Caki2 (cell line): ENCODE results near the gene SPINDOC. TPM values are rescaled to one million over a fixed set of nuclear protein-coding genes. Genes with fewer than 3 reads are reported as not detected.
"Not testable (repeated sequence)": the region's sequence is repeated elsewhere in the genome, so short reads cannot be mapped to it uniquely, and the experiment has no call there.

Source experiments
- DNase-seq: peaks from one replicate; pipeline ENCODE4 v3.0.0-alpha.2; 2015; ENCODE audit warnings: low read depth
- in situ Hi-C: cut with HindIII; loops from 2 replicates; pipeline ENCODE4 v1.10.0; 2016; ENCODE audit warnings: low sequenced_read_pairs, low pct_unique_long_range_greater_than_20kb, mixed read lengths
- total RNA-seq: library from RNA; depleted of rRNA; stranded (reverse); fragments of >200 nt; shearing (Covaris generic); gene quantifications from 2 replicates; pipeline ENCODE4 v1.2.3, GENCODE V29; 2014; ENCODE audit warnings: low replicate concordance

Gene SPINDOC
- total RNA-seq, 1 experiment from 2014 or later: 22.5 TPM

DNA sequence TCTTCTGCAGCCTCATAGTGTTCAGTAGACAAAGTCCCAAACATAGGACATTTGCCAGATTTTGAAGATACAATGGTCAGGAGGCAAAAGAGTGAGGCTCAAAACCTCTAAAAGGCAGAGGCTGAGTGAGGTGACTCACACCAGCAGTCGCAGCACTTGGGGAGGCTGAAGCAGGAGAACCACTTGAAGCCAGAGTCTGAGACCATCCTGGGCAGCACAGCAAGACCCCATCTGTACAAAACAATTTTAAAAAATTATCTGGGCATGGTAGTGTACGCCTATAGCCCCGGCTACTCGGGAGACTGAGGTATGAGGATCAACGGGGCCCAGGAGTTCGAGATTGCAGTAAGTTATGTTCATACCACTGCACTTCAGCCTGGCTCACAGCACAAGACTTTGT lies 30.5 kb upstream of the SPINDOC start:
- DNase-seq: no peak
- in situ Hi-C loops: no loop called here

DNA sequence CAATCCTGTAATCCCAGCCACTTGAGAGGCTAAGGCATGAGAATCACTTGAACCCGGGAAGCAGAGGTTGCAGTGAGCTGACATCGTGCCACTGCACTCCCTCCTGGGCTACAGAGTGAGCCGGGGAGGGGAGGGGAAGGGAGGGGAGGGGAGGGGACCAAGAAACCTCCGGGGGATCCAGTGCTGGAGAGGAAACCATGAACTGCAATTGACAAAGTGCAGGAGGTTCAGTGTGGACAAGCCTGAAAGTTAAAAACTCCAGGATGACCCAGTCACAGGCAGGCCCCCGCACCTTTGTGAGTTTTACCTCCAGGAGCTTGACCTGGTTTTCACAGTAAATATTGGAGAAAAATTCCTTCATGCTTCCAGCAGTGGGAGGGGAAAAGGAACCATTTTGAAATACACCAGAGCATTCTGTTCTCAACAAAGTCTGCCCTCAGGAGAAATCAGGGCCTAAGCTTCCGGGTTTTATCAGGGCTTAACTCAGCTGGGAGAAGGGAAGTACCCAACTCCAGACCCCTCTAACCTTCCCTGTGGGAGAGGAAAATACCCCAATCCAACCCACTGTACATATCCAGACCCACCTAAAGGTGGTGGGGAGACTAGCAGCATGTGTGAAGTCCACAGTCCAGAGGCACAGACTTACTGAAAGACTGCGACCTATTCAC lies 29.2 kb upstream of the SPINDOC start:
- no peak for DNase-seq
- in situ Hi-C loops: no loop called here

DNA sequence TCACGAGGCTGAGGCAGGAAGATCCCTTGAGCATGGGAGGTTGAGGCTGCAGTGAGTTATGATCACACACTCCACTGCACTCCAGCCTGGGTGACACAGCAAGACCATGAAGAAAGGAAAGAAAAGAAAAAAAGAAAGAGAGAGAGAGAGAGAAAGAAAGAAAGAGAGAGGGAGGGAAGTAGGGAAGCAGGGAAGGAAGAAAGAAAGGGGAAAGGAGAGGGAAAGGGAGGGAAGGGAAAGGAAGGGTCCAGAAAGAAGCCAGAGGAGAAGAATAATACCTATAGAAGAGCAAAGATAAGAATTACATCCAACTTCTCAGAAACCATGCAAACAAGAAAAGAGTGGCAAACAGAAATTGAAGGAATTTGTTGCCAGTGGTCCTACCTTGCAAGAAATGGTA lies 27.4 kb upstream of the SPINDOC start:
- no peak for DNase-seq
- in situ Hi-C loops: no loop called here

DNA sequence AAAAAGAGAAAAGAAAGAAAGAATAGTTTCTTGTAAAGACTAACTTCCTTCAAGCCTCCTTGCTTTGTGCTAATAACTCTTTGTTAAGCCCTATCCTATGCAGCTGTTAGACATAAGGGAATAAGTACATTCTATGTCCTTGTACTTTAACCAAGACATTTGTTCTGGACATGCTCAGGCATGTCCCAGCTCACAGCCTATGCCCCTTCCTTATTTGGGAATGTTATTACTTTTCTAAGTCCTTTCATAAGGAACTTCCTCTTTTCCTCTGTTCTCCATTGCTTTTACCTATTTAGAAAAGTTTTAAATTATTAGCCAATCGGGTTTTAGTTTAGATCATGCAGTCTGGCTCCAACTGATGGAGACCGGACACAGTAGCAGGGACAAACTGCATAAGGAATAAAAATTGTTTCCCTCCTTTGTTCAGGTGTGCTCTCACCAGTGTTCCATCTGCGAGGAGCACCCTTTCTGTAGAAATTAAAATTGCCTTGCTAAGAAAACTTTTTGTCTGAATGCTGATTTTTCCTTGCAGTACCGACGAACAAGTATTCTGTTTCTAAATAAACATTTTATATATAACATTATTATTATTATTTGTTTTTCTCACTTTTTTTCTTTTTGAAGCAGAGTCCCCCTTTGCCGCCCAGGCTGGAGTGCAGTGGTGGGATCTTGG lies 21.6 kb upstream of the SPINDOC start:
- in situ Hi-C loops: no loop called here
- peak; percentile 12 for DNase-seq

DNA sequence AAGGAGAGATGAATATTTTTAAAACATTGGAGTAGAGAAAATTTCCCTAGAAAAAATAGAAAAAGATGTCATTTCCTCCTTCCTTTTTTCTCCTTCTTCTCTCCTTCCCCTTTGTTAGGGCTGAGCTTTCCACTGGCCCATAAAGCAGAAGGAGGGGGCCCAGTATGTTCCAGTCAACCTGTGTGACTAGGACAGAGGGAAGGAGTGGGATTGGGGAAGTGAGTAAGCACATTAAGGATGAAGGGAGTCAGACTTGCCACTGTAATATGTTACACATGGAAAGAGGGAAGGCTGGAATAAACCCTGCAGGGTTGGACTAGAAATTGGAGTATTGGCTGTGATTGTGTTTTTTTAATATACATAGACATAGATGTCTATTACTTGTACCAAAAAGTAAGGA lies 20.1 kb upstream of the SPINDOC start:
- no peak for DNase-seq
- in situ Hi-C loops: no loop called here

DNA sequence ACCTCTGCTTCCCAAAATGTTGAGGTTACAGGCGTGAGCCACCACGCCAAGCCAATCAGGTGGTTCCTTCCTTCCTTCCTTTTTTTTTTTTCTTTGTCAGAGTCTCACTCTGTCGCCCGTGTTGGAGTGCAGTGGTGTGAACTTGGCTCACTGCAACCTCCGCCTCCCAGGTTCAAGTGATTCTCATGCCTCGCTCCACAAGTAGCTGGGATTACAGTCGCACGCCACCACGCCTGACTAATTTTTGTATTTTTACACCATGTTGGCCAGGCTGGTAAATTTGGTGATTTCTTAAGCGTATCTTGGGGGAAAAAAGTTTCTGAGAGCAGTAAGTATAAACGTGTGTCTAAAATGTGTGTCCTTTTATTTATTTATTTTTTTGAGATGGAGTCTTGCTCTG lies 18.2 kb upstream of the SPINDOC start:
- DNase-seq: no peak
- in situ Hi-C loops: no loop called here

DNA sequence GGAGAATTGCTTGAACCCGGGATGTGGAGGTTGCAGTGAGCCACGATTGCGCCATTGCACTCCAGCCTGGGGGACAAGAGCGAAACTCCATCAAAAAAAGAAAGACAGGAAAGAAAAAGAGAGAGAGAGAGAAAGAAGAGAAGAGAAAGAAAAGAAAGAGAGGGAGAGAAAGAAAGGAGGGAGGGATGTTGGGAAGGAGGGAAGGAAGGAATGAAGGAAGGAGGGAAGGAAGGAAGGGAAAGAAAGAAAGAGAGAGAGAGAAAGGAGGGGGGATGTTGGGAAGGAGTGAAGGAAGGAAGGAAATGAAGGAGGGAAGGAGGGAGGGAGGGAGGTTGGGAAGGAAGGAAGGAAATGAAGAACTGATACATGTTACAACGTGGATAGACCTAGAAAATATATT lies 12.3 kb upstream of the SPINDOC start:
- DNase-seq: no peak
- in situ Hi-C loops: no loop called here

DNA sequence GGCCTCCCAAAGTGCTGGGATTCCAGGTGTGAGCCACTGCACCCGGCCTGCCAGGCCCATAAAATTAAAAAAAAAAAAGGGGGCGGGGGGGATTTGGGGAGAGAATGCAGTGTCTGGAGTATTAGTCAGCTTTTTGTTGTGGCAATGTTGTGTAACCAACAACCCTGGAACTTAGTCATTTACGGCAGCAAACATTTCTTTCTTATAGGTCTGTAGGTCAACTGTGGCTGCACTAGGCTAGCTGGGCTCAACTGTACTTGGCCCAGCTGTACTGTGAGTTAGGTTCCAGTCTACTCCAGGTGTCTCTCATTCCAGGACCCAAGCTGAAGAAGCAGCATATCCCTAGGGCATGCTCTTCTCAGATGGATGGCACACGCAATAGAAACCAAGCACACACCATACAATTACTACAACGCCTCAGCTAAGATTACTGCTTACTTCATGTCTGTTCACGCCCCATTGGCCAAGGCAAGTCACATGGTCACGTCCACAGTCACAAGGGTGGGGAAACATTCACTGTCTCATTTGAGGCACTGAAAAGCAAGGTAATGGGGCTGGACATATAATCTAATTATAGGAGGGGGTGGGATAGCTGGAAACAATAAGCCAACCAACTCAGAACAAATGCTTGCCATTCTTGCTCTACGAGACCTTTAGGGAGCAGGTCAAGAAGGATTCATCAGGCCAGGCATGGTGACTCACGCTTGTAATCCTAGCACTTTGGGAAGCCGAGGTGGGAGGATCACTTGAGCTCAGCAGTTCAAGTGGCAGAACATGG lies 10.4 kb upstream of the SPINDOC start:
- DNase-seq: peak; percentile 83
- in situ Hi-C loops: no loop called here

DNA sequence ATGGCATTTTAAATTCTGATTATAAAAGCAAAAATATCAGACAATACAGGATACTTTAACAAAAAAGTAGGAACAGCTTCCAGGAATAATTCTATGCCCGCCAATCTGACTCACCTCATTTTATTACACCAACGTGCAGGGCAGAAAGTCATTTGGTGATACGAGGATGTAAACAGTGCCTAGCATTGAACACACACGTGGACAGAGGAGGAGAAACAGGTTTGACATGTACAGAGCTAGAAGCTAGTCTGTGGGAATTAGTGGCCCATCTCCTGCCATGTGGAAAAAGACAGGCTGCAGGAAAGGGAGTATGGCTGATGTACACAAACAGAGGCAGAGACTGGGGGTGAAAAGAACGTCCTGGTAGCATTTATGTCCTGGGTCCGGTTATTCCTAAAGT lies 9.0 kb upstream of the SPINDOC start:
- in situ Hi-C loops: no loop called here
- no peak for DNase-seq

DNA sequence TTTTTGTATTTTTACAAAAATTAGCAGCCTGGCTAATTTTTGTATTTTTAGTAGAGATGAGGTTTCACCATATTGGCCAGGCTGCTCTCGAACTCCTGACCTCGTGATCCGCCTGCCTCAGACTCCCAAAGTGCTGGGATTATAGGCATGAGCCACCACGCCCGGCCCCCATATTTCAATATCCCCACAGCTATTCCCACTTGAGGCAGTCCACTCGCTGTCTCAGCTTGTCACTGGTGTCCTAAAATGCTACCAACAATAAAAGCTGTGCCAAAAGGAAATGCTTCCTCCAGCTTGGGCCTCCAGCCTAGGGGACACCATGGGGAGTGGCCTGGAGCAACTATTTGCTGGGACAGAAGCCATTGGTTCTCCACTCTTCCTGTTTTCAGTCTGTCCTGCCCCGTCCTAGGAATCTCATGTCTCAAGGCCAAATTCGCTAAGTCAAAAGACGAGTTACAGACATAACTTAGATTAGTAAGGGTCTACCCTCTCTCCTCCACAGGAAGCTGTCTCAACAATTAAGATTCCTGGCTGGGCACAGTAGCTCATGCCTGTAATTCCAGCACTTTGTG lies 7.3 kb upstream of the SPINDOC start:
- in situ Hi-C loops: no loop called here
- DNase-seq: no peak

DNA sequence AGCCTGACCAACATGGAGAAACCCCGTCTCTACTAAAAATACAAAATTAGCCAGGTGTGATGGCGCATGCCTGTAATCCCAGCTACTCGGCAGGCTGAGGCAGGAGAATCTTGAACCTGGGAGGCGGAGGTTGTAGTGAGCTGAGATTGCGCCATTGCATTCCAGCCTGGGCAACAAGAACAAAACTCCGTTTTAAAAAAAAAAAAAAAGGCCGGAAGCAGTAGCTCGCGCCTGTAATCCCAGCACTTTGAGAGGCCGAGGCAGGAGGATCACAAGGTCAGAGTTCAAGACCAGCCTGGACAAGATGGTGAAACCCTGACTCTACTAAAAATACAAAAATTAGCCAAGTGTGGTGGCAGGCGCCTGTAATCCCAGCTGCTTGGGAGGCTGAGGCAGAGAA lies 2.9 kb upstream of the SPINDOC start:
- DNase-seq, in situ Hi-C loops: not testable (repeated sequence)

DNA sequence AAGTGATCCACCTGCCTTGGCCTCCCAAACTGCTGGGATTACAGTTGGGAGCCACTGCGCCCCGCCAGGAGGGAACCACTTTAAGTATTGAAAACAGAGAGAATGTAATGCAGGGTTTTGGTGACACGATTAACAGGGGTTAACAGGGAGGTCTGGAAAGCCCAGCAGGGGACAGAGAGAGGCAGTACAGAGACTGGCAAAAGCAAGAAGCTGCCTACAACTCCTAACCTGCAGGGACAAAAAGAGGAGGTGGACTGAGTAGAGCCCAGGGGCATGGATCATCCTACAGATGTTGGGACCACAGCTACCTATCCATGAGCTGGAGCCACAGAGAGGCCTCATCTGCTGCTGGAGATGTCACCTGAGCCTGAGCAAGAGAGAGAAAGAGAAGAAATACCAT lies 1.7 kb upstream of the SPINDOC start:
- no peak for DNase-seq
- in situ Hi-C loops: no loop called here

DNA sequence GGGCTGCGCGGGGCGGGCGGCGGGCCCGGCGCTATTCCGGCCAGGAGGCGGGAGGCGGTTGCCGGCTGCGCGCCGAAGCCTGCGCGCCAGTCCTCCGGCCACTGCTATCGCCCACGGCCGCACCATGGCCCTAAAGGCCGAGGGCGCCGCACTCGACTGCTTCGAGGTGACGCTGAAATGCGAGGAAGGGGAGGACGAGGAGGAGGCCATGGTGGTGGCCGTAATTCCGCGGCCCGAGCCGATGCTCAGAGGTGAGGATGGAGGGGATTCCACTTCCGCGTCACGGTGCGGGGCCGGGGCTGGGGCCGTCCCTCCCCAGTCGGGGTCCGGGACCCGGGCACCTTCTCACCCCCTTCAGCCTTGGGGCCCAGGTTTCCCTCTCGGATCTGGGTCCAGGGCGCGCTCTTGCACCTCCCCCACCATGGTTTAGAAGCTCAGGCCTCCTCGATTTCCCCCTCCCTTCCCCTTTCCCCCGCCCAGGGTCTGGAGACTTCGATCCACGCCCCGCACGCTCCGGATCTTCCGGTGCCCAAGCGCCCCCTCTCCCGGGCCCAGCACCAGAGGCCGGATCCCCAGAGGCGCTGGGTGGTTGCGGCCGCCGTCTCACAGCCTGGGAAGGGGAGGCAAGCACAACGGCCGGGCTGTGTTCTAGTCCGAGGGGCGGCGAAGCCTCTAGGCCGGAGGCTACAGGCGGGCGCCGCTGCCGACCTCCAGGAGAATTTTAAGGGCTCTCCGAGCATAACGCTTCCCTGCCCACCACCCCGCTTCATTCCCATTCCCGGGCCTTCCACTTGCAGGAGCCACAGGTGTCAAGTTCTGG lies 517 bp downstream of the SPINDOC start:
- DNase-seq: peak; percentile 27
- in situ Hi-C loops: no loop called here

DNA sequence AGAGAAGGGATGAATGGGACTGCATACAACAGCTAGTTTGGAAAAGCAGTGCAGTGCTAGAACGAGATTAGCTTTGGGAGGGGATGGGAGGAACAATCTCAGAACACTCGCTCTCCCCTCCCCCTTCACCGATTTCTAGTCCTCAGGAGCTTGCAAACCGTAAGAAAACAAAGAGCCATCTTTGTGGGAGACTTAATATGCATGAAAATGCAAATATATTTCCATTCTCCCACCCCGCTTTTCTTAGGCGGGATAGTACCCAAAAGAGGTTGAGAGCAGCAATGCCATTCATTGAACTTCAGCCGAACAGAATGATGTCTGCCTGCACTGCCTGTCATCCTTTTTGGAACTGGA lies 1.1 kb downstream of the SPINDOC start:
- in situ Hi-C loops: no loop called here

DNA sequence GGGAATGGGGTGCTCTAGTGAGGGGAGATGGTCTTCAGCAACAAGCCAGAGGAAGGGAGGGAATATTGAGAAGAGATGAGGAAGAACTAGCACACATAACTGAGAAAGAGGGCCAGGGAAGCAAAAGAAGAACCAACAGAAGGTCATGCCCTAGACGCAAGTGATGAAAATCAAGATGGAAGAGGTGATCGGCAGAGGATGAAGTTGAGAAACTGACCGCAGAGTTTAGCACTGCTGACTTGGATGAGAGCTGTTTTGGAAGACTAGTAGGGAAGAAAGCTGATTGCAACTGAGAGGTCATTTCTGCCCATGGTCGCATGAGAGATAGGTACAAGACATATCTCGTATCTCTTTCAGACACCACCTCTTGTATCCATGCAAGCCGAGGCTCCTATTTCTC lies 2.9 kb downstream of the SPINDOC start:
- DNase-seq: no peak
- in situ Hi-C loops: no loop called here

More for the DNA sequence above, 1.1 kb downstream of the SPINDOC start:
- no peak for DNase-seq

DNA sequence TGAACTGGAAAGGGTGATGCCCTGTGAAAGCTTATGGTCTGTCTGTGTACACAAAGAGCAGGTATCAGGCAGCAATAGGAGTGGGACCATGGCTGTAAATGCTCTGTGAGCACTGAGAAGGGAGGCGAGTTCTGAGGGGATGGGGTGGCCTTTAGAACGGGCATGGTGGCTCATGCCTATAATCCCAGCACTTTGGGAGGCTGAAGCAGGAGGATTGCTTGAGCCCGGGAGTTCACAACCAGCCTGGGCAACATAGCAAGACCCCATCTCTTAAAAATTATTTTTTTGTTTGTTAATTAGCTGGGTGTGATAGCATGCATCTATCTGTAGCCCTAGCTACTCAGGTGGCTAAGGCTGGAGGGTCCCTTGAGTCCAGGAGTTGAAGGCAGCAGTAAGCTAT lies 3.5 kb downstream of the SPINDOC start:
- in situ Hi-C loops: no loop called here
- no peak for DNase-seq

DNA sequence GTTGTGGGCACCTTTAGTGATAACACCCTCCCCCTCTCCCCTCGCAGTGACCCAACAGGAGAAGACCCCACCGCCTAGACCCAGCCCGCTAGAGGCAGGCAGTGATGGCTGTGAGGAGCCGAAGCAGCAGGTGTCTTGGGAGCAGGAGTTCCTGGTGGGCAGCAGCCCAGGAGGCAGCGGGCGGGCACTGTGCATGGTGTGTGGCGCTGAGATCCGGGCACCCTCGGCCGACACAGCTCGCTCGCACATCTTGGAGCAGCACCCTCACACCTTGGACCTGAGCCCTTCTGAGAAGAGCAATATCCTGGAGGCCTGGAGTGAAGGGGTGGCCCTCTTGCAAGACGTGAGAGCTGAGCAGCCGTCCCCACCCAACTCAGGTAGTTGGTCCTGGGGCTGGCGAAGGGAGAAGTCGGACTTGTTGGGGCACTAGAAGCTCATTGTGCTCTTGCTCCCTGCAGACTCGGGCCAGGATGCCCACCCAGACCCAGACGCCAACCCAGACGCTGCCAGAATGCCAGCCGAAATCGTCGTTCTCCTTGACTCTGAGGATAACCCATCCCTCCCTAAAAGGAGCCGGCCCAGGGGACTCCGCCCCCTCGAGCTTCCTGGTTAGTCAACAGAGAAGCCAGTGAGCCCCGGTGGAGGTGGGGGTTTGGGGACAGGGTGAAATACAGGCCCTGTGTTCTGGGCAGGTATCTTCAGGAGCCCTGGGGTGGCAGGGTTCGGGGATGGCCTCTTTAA lies 4.7 kb downstream of the SPINDOC start:
- in situ Hi-C loops: no loop called here
- no peak for DNase-seq

DNA sequence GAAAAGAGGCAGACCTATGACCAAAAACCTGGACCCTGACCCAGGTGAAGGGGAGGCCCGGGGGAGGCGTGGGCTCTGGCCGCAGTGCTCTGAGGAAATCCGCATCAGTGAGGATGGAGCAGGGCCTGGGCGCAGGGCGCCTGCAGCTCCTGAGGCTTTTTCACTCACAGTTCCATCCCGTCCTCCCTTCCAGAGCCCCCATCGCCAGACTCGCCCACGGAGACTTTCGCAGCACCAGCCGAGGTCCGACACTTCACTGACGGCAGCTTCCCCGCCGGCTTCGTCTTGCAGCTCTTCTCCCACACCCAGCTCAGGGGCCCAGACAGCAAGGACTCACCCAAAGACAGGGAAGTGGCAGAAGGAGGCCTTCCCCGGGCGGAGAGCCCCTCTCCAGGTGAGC lies 5.4 kb downstream of the SPINDOC start:
- DNase-seq: no peak
- in situ Hi-C loops: no loop called here
